Stimulated activated naive CD4-positive, alpha-beta T cell treated with Interleukin-2 at 50 U/mL for 16 hours (primary cell): ENCODE results near the gene P4HTM.

ENCODE experiments used
- DNase-seq: peaks from one replicate; lab custom pipeline; 2025; lab: John Stamatoyannopoulos, UW

The P4HTM gene

GRCh38 chr3:49023775-49024174 lies 33.7 kb downstream of the P4HTM start:
- DNase-seq = no peak

- DNase-seq = no peak
Observed at GRCh38 chr3:49024449-49024848, 34.4 kb downstream of the P4HTM start.

- no peak for DNase-seq
Observed at GRCh38 chr3:49025005-49025792, 35.2 kb downstream of the P4HTM start.

- DNase-seq = no peak
Observed at GRCh38 chr3:49025793-49026520, 35.9 kb downstream of the P4HTM start.

- DNase-seq = no peak
Observed at GRCh38 chr3:49026536-49026935, 36.5 kb downstream of the P4HTM start.

- no peak for DNase-seq
Observed at GRCh38 chr3:49027634-49028033, 37.6 kb downstream of the P4HTM start.

GRCh38 chr3:49028298-49028672 lies 38.2 kb downstream of the P4HTM start:
- no peak for DNase-seq

GRCh38 chr3:49028673-49029562 lies 38.9 kb downstream of the P4HTM start, which contains the start of gene IMPDH2:
Gene IMPDH2, minus strand, starts transcription at chr3:49029398. Its CDS starts 48 bp downstream, at chr3:49029350.
- DNase-seq = peak; percentile 90

- DNase-seq = no peak
Observed at GRCh38 chr3:49029563-49029884, 39.5 kb downstream of the P4HTM start.

- no peak for DNase-seq
Observed at GRCh38 chr3:49030321-49030720, 40.3 kb downstream of the P4HTM start.

GRCh38 chr3:49032646-49033304 lies 42.7 kb downstream of the P4HTM start:
- DNase-seq = no peak

GRCh38 chr3:49034650-49035049 lies 44.6 kb downstream of the P4HTM start:
- no peak for DNase-seq

- no peak for DNase-seq
Observed at GRCh38 chr3:49035281-49035680, 45.2 kb downstream of the P4HTM start.

- no peak for DNase-seq
Observed at GRCh38 chr3:49053543-49053942, 63.5 kb downstream of the P4HTM start.

- no peak for DNase-seq
Observed at GRCh38 chr3:49054344-49054862, 64.4 kb downstream of the P4HTM start.
